Mesendoderm (in vitro differentiated cells): ENCODE data around the gene KDM4B.

Source experiments
- DNase-seq: peaks from one replicate; pipeline ENCODE4 v3.0.0; 2013
- H2AK5ac ChIP-seq: 2 replicates; pipeline ENCODE4 v1.6.1; 2013; ENCODE audit warnings: low read length, inconsistent platforms
- H2BK120ac ChIP-seq: 2 replicates; pipeline ENCODE4 v1.6.1; 2013; ENCODE audit warnings: low read depth, mild to moderate bottlenecking, low read length, moderate library complexity, mixed read lengths
- H2BK15ac ChIP-seq: replicated peaks from 2 replicates; pipeline ENCODE4 v1.6.1; 2013; ENCODE audit warnings: low read depth, mild to moderate bottlenecking, moderate library complexity
- H2BK5ac ChIP-seq: 2 replicates; pipeline ENCODE4 v1.6.1; 2013; ENCODE audit warnings: low read length, inconsistent platforms
- H3K18ac ChIP-seq: 2 replicates; pipeline ENCODE4 v1.6.1; 2013; ENCODE audit warnings: mild to moderate bottlenecking, low read length, mixed read lengths
- H3K23ac ChIP-seq: one replicate; pipeline ENCODE4 v1.6.1; 2013; ENCODE audit warnings: low read length
- H3K27ac ChIP-seq: 2 replicates; pipeline ENCODE4 v1.5.1; 2013; ENCODE audit warnings: low read depth, mild to moderate bottlenecking, inconsistent platforms, low read length, moderate library complexity
- H3K27me3 ChIP-seq: 2 replicates; pipeline ENCODE4 v1.6.1; 2013; ENCODE audit warnings: low read length, control low read depth, mild to moderate bottlenecking, inconsistent platforms; ENCODE audit not compliant: insufficient read depth, poor library complexity
- H3K36me3 ChIP-seq: 2 replicates; pipeline ENCODE4 v1.6.1; 2013; ENCODE audit warnings: low read length, inconsistent platforms; ENCODE audit not compliant: control insufficient read depth, insufficient read depth
- H3K4ac ChIP-seq: one replicate; pipeline ENCODE4 v1.6.1; 2013; ENCODE audit warnings: low read depth, mild to moderate bottlenecking, low read length, moderate library complexity
- H3K4me1 ChIP-seq: 2 replicates; pipeline ENCODE4 v1.6.1; 2013; ENCODE audit warnings: low read depth, low read length, inconsistent platforms; ENCODE audit not compliant: control insufficient read depth
- H3K4me2 ChIP-seq: 2 replicates; pipeline ENCODE4 v1.6.1; 2013; ENCODE audit warnings: low read length
- H3K4me3 ChIP-seq: 2 replicates; pipeline ENCODE4 v1.5.1; 2013; ENCODE audit warnings: mild to moderate bottlenecking, low read length
- H3K56ac ChIP-seq: one replicate; pipeline ENCODE4 v1.6.1; 2013; ENCODE audit warnings: low read length
- H3K79me1 ChIP-seq: 2 replicates; pipeline ENCODE4 v1.6.1; 2013; ENCODE audit warnings: low read length, inconsistent platforms
- H3K79me2 ChIP-seq: 2 replicates; pipeline ENCODE4 v1.6.1; 2013; ENCODE audit warnings: mild to moderate bottlenecking, low read length; ENCODE audit not compliant: control insufficient read depth, insufficient read depth
- H3K9ac ChIP-seq: 2 replicates; pipeline ENCODE4 v1.6.1; 2013; ENCODE audit warnings: low read length, inconsistent platforms
- H4K5ac ChIP-seq: one replicate; pipeline ENCODE4 v1.6.1; 2013; ENCODE audit warnings: low read length
- H4K8ac ChIP-seq: one replicate; pipeline ENCODE4 v1.6.1; 2013; ENCODE audit warnings: low read depth, mild to moderate bottlenecking, control low read depth, low read length, moderate library complexity
- WGBS: extraction: QIAGEN DNeasy Blood & Tissue Kit; methylation state at CpG from one replicate; pipeline ENCODE4 v1.1.7; 2013; ENCODE audit warnings: low lambda C conversion rate, missing lambda C conversion rate; ENCODE audit not compliant: insufficient coverage; ENCODE audit errors: extremely low coverage; 5-methylcytosine and 5-hydroxymethylcytosine counted together

Gene KDM4B

DNA sequence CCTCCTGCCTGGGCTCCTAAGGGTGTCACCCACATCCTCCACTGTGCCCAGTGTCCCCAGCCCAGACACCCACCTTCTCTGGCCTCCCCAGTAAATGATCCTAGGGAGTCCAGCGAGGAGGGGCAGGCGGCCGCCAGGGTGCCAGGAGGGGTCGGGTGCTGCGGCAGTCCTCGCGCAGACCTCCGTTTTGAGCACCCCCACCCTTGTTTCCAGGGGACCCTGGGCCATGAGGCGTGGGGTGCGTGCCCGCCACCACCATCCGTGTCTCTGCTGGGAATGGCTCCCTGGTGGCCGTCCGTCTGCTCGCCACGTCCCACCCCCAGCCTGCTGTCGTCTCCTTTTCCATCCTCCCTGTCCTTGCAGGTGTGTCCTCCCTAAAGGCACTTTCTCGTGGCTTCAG is 133.0 kb downstream of the KDM4B start:
- Histone ChIP-seq H4K8ac (no peak overlapping the region), H2AK5ac (no peak overlapping the region)
- no CpG with 5 or more reads among the region's 18 CpGs for WGBS

DNA sequence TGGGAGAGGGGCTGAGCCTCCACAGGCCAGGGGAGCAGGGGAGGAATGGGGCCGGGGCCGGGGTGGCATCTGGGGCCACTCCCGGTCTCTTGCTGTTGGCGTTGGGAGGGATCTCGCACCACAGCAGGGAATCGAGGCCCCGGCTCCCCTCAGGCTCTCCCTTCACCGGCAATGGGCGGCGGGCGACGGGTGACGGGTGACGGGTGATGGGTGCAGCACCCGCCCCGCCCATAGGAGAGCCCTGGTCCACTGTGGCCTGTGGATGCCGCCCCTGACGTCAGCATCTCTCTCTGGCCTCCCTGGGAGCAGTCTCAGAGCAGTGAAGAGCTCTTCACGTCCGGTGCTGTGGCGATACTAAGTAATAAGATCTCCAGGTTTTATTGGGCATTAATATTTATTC is 133.6 kb downstream of the KDM4B start:
- no peaks in the 10 kb centered on the region for H3K36me3 ChIP-seq
- H4K5ac ChIP-seq: no peak overlapping the region
- H3K9ac ChIP-seq: no peak overlapping the region
- no peaks in the 10 kb centered on the region for H3K79me1 ChIP-seq
- no peak overlapping the region for H3K4ac ChIP-seq
- no peaks in the 10 kb centered on the region for H3K4me1 ChIP-seq
- no peak overlapping the region for H3K56ac ChIP-seq
- no peak overlapping the region for H3K4me2 ChIP-seq
- no peak overlapping the region for H3K4me3 ChIP-seq
- H2AK5ac ChIP-seq: no peak overlapping the region
- H3K79me2 ChIP-seq: no peaks in the 10 kb centered on the region
- no peak overlapping the region for H2BK15ac ChIP-seq
- H3K27me3 ChIP-seq: no peaks in the 10 kb centered on the region
- H3K18ac ChIP-seq: no peak overlapping the region
- no peak overlapping the region for H2BK120ac ChIP-seq
- H2BK5ac ChIP-seq: no peak overlapping the region
- WGBS: no CpG with 5 or more reads among the region's 21 CpGs
- H4K8ac ChIP-seq: no peak overlapping the region
- H3K27ac ChIP-seq: no peak overlapping the region
- no peak for DNase-seq
- H3K23ac ChIP-seq: no peak overlapping the region

More for the DNA sequence above, 133.0 kb downstream of the KDM4B start:
- Histone ChIP-seq H3K79me2 (no peaks in the 10 kb centered on the region), H3K27ac (no peak overlapping the region), H3K56ac (no peak overlapping the region), H2BK5ac (no peak overlapping the region), H3K4me3 (no peak overlapping the region), H2BK15ac (no peak overlapping the region), H3K36me3 (no peaks in the 10 kb centered on the region), H3K18ac (no peak overlapping the region), H2BK120ac (no peak overlapping the region), H4K5ac (no peak overlapping the region), H3K79me1 (no peaks in the 10 kb centered on the region), H3K4ac (no peak overlapping the region), H3K4me1 (no peaks in the 10 kb centered on the region), H3K4me2 (no peak overlapping the region), H3K23ac (no peak overlapping the region), H3K9ac (no peak overlapping the region), H3K27me3 (no peaks in the 10 kb centered on the region)
- DNase-seq: no peak

DNA sequence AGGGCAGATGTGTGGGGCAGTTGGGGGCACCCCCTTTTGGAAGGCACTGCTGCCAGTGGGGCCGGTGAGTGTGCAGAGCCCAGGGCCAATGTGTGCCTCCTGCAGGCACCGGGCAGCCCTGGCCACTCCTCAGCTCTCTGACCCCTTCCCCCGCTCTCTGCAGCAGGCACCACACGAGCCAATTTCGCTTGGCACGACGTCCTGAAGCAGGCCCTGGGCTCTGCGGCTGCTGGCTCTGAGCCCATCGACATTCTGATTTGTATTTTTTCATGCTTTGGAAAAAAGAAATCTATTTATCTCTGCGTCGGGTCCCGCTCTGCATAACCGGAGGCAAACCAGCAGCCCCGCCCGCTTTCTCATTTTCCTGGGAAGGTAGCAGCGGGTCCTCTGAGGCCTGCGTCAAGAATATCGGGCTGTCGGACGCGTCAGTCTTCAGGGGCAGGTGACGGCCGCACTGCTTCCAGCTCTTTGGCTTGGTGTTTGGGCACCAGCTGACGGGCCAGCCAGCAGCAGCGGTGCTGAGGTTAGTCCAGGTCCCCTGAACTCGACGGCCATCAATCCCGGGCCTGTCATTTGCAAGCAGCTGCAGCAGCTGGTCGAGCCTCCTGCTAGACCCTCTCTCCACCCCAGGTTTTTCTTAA is 134.3 kb downstream of the KDM4B start:
- Histone ChIP-seq H2BK120ac (no peak overlapping the region), H3K4ac (no peak overlapping the region), H3K36me3 (no peaks in the 10 kb centered on the region), H2AK5ac (no peak overlapping the region), H3K56ac (no peak overlapping the region), H3K23ac (no peak overlapping the region), H3K79me2 (no peaks in the 10 kb centered on the region), H3K4me3 (no peak overlapping the region), H4K5ac (no peak overlapping the region), H3K18ac (no peak overlapping the region), H3K79me1 (no peaks in the 10 kb centered on the region), H2BK5ac (no peak overlapping the region), H3K4me2 (no peak overlapping the region), H3K9ac (no peak overlapping the region), H3K4me1 (no peaks in the 10 kb centered on the region), H3K27me3 (no peaks in the 10 kb centered on the region), H2BK15ac (no peak overlapping the region), H3K27ac (no peak overlapping the region), H4K8ac (no peak overlapping the region)
- WGBS: no CpG with 5 or more reads among the region's 29 CpGs
- no peak for DNase-seq

DNA sequence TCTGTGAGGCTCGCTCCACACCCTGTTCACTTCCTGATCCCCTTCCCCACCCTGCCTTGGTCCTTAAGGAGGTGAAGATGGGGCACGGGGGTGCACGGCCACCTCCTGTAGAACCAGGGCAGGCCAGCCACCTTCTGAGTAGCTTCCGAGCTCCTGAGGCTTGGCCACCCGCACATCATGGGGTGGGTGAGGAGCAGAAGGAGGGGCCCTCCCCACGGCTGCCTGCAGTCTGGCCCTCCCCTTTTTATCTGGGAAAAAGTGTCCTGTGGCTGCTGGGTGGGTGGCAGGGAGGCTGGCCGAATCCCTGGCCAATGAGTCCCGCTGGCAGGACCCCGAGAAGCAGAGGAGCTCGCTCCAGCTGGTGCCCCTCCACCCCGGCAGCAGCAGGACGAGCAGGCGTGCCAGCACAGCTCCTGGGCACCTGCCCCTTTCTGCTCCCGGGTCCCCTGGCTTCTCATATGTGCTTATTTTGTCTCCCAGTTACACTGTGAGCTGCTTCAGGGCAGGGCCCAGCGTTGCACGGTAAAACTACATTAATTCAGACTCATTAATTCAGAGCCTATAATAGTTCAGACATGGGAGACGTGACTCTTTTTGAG is 135.0 kb downstream of the KDM4B start:
- H3K4me1 ChIP-seq: no peaks in the 10 kb centered on the region
- no peak overlapping the region for H2BK5ac ChIP-seq
- H3K36me3 ChIP-seq: no peaks in the 10 kb centered on the region
- no peak overlapping the region for H3K23ac ChIP-seq
- no peak overlapping the region for H4K5ac ChIP-seq
- no peak overlapping the region for H3K4me2 ChIP-seq
- no peak overlapping the region for H3K56ac ChIP-seq
- H3K27ac ChIP-seq: no peak overlapping the region
- H3K79me2 ChIP-seq: no peaks in the 10 kb centered on the region
- H4K8ac ChIP-seq: no peak overlapping the region
- no peaks in the 10 kb centered on the region for H3K27me3 ChIP-seq
- H2AK5ac ChIP-seq: no peak overlapping the region
- H2BK15ac ChIP-seq: no peak overlapping the region
- no peak overlapping the region for H3K9ac ChIP-seq
- H2BK120ac ChIP-seq: no peak overlapping the region
- no peaks in the 10 kb centered on the region for H3K79me1 ChIP-seq
- H3K4ac ChIP-seq: no peak overlapping the region
- no peak overlapping the region for H3K18ac ChIP-seq
- DNase-seq: no peak
- H3K4me3 ChIP-seq: no peak overlapping the region
- WGBS: no CpG with 5 or more reads among the region's 17 CpGs

DNA sequence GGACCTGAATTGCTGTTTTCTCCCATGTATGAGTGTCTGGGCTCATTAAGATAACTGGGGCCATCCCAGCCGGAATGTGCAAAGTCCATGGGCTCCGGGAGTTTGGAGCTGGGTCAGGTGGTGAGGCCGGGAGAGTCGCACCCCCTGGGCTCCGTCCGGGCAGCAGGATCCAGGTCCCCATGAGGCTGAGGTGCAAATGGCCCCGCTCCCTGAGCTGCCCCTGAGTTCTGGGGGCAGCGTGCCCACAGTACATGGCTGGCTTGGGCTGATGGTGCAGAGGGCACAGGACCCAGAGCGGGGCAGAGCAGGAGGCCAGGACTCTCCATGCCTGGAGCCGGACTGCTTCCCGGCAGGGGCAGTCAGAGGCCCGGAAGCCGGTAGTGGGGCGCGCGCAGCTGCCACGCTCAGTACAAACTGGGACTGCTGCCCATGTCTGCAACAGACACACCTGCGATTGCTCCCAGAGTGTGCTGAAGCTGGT is 136.0 kb downstream of the KDM4B start:
- no peak overlapping the region for H4K5ac ChIP-seq
- H3K9ac ChIP-seq: no peak overlapping the region
- no peak overlapping the region for H3K4me2 ChIP-seq
- no peaks in the 10 kb centered on the region for H3K36me3 ChIP-seq
- H3K4me1 ChIP-seq: peaks cover 2% of the 10 kb centered on the region
- H2BK120ac ChIP-seq: no peak overlapping the region
- H3K79me2 ChIP-seq: no peaks in the 10 kb centered on the region
- no peak overlapping the region for H2BK5ac ChIP-seq
- no peak overlapping the region for H3K18ac ChIP-seq
- H3K56ac ChIP-seq: no peak overlapping the region
- H3K4me3 ChIP-seq: no peak overlapping the region
- no peak overlapping the region for H2AK5ac ChIP-seq
- H3K27ac ChIP-seq: no peak overlapping the region
- no CpG with 5 or more reads among the region's 18 CpGs for WGBS
- H2BK15ac ChIP-seq: no peak overlapping the region
- no peak overlapping the region for H4K8ac ChIP-seq
- DNase-seq: no peak
- no peaks in the 10 kb centered on the region for H3K79me1 ChIP-seq
- no peak overlapping the region for H3K23ac ChIP-seq
- H3K27me3 ChIP-seq: no peaks in the 10 kb centered on the region
- H3K4ac ChIP-seq: no peak overlapping the region
